HuH-7.5 (cell line): ENCODE measurements around the gene IGFBP5.
A peak's percentile ranks its signal among the peaks of the same experiment; 100 is the strongest.

Experiments
- DNase-seq: peaks from one replicate; pipeline ENCODE4 v3.0.0; 2011; ENCODE audit warnings: low spot score

The IGFBP5 gene

DNA sequence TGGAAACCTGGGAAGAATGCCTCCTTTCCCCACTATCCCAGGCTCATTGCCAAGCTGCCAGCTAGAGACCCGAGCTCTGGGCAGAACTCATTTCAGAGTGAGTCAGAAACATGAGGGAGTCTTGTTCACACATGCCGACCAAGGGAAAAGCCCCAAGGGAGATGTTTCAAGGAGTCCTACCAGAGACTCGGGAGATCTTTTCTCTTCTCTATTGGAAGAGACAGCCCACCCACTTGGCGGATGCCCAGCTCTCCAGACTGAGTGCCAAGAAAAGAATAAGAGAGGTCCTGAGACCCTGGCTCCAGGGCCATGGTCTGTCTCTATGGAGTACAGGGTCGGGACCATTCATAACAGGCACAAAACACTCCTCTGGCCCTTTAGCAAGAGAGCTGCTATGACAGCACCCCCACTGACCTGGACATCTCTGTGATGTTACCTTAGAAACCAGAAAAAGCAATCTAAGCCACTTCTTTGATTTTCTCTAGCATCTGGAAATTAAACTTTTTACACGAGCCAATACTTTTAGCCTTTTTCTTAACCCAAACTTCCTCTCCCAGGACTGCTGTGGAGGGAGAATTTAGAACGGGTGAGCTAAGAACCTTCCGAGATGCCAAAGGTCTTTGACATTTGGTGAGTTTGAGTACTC is 18.5 kb upstream of the IGFBP5 start:
- DNase-seq, result no peak

DNA sequence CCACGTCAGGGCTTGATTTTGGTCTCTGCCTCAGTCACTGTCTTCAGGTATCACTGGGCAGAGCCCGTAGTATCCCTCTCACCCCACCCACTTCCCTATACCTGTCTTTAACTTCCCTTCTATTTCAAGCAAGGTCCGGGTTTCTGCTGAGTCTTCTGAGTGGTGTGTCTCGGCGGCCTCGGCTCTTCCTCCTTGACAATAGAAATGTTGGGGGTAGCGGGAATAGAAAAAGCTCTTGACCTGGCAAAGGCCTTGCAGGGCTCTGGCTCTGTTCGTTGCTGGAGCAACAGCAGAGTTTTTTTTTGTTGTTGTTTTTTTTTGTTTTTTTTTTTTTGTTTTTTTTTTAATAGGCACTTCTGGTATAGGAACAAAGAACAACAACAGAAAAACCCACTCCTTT is 16.0 kb upstream of the IGFBP5 start:
- no peak for DNase-seq

GRCh38 chr2:216710551-216711301 is 15.4 kb upstream of the IGFBP5 start:
- DNase-seq, result no peak

- no peak for DNase-seq
Measured at GRCh38 chr2:216702756-216703155, 7.4 kb upstream of the IGFBP5 start.

DNA sequence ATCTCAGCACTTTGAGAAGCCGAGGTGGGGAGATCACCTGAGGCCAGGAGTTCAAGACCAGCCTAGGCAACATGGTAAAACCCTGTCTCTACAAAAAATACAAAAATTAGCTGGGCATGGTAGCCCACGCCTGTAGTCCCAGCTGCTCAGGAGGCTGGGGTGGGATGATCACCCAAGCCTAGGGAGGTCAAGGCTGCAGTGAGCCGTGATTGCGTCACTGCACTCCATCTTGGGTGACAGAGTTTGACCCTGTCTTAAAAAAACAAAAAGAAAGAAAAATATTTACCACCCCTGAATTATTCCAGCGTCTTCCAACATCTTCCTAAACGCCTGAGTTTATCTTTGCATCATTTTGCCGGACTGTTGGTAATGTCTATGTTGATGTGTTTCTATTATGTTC is 6.2 kb upstream of the IGFBP5 start:
- no peak for DNase-seq

DNA sequence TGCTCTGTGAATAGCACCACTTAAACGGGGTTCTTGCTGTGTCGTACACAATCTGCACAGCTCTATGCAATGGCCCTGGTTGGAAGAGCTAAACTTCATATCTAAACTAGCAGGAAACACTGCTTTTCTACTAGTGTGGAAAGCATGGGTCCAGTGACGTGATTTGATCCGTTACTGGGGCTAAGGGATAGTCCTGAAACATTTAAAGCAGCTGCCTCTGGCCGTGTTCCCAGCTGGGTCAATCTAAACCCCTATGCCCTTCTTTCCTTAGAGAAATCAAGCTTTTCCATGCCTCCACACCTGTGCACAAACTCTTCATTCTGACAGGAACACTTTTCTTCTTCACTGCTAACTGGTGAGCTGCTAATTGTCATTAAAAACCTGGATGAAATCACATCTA is 5.4 kb upstream of the IGFBP5 start:
- no peak for DNase-seq

GRCh38 chr2:216700088-216700567 is 4.8 kb upstream of the IGFBP5 start:
- no peak for DNase-seq

- DNase-seq, result no peak
Measured at GRCh38 chr2:216698895-216699294, 3.5 kb upstream of the IGFBP5 start.

DNA sequence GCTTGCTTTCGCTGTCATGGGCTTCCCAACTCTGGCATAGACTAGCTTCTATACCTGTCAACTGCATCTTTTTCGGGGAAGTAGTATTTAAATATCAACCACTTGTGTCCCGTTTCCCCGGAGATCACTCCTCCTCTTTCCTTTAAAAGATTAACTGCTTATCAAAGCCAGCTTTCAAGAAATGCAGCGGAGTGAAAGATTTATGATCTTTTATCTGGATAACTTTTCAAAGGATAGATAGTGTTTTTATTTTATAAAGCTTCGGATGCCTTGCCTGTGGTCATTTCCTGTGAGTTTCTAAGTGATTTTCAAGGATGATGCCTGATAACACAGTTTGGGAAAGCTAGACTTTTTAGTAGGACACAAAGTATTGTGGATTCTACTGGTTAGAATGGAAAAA is 2.9 kb upstream of the IGFBP5 start:
- no peak for DNase-seq

- no peak for DNase-seq
Measured at GRCh38 chr2:216696751-216697560, 1.6 kb upstream of the IGFBP5 start.

GRCh38 chr2:216696321-216696720 is 972 bp upstream of the IGFBP5 start:
- DNase-seq, result no peak

DNA sequence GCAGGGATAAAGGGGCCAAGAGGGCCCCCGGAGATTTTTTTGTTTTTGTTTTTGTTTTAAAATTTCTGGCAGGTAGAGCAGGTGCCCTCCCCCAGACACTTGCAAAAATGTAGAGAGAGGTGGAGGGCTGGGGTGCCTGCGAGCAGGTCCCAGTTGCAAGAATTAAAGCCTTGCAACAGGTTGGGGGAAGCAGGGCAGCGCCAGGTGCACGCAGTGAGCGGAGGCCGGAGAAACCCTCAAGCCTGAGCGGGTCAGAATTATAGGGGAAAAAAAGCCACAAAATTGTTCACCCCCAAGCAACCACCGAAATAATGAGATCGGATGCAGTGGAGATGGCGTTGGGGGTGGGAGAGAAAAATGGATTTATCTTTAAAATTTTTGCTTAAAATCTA is 527 bp downstream of the IGFBP5 start:
- DNase-seq, result no peak

- no peak for DNase-seq
Measured at GRCh38 chr2:216694082-216694825, 1.1 kb downstream of the IGFBP5 start.

DNA sequence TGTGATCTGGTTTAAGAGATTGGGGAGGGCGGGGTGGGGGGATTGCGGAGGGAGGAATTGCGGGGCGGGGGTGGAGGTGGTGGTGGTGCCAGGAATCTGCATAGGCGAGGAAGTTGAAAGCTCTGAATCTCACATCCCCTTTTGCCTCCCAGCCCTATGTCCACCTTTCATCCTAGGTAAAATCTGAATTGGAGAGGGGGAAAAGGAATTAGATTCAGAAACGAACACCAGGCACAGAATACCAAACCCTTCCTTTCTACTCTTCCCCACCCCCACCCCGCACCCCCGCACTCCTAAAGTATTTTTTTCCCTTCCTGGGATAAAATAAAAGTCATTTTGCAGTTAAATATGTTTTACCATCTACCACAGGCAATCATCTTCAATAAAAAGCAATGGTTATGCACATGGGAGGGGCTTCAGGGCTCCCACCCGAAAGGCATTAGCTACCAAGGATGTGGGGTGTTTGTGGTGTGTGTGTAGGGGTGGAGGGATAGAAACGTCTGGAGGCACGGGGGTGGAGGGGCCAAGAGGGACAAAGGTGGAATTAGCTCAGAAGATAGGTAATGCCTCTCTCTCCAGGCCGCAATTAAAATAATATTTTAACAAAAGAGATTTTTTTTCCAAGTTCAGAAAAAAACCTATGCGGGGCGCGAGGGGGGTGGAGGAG is 1.8 kb downstream of the IGFBP5 start:
- DNase-seq, result no peak

- DNase-seq, result peak; percentile 71
Measured at GRCh38 chr2:216692636-216693413, 2.5 kb downstream of the IGFBP5 start.

GRCh38 chr2:216690853-216691741 is 4.3 kb downstream of the IGFBP5 start:
- DNase-seq, result no peak

GRCh38 chr2:216690456-216690852 is 4.9 kb downstream of the IGFBP5 start:
- DNase-seq, result no peak

- no peak for DNase-seq
Measured at GRCh38 chr2:216689397-216689796, 6.0 kb downstream of the IGFBP5 start.

DNA sequence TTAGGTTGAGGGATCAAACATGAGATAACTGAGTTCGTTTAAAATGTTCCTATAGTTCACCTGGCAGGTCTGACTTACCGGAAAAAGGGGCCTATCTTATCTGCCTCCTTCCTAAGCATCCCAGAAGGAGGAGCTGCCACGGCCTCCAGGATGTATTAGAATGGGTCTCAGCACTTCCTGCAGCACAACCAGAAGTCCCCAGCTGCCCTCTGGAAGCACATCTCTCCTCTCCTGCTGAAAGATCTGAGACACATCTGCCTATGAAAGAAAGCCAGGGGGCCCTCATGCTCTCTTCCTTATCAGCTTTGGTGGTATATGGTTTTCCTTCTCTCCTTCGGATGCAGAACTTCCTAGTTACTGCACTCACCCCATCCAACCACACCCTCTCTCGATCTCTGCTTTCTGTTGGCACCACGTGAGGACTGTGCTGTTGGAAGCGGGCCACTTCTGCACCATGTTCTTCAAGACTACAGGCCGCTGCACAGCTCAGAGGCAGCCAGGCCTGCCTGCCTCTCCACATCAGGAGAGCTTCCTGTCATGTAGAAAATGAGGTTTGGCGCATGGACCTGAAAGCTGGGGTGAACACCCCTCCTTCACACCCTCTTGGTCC is 6.5 kb downstream of the IGFBP5 start:
- DNase-seq, result no peak
